Measurements from ENCODE around the gene TNNT3. TPM values are rescaled to one million over a fixed set of nuclear protein-coding genes. Genes with fewer than 3 reads are reported as not detected.
A peak's percentile ranks its signal among the peaks of the same experiment; 100 is the strongest.

TNNT3 gene
- total and polyA plus RNA-seq, 4 experiments from 2014 or later = 9.3 to 10.5 TPM; not detected in 2

GRCh38 chr11:1913271-1914060, 6.0 kb upstream of the TNNT3 start:
- peaks cover 0 to 2% (median 0%) of the 10 kb centered on the region in 8 donors for H3K9me3 Mint-ChIP-seq
- H3K27me3 ChIP-seq (ENCODE audit: insufficient read depth, low read length) = no peaks in the 10 kb centered on the region
- H3K4me3 Mint-ChIP-seq = no peak overlapping the region
- H3K36me3 Mint-ChIP-seq = no peaks in the 10 kb centered on the region
- H3K36me3 ChIP-seq (ENCODE audit: insufficient read depth, low read length) = no peaks in the 10 kb centered on the region
- no peak for DNase-seq
- no peaks in the 10 kb centered on the region for H3K9me3 ChIP-seq (ENCODE audit: control insufficient read depth in 1 of 2, low read length in 2 of 2)
- peak overlapping the region in 2 of 7 donors; percentile 6 to 38 for H3K27ac Mint-ChIP-seq
- H3K4me3 ChIP-seq (ENCODE audit: low read length in 2 of 2) = no peak overlapping the region
- intact Hi-C loops (cut with micrococcal nuclease) = no loop called here
- ChIA-PET POLR2A (ENCODE audit: partially characterized antibody) (interaction anchor here (0.7 kb wide), 1 partner anchor 22 kb away, joined by 4 read pairs; no protein-coding TSS in a partner anchor), CTCF (ENCODE audit: partially characterized antibody) (no interaction called here)
- peaks cover 8 to 13% of the 10 kb centered on the region in 2 donors for H3K27me3 Mint-ChIP-seq
- peaks cover 6 to 12% (median 7%) of the 10 kb centered on the region in 4 donors for H3K4me1 Mint-ChIP-seq
- H3K27ac ChIP-seq (ENCODE audit: low read depth, low read length) = no peak overlapping the region
- H3K4me1 ChIP-seq (ENCODE audit: insufficient read depth, low read length) = no peaks in the 10 kb centered on the region

GRCh38 chr11:1915795-1916131, 3.7 kb upstream of the TNNT3 start:
- Histone ChIP-seq H3K4me3 (ENCODE audit: low read length in 2 of 2) (no peak overlapping the region), H3K9me3 (ENCODE audit: control insufficient read depth in 1 of 2, low read length in 2 of 2) (no peaks in the 10 kb centered on the region), H3K36me3 (ENCODE audit: insufficient read depth, low read length) (no peaks in the 10 kb centered on the region), H3K27me3 (ENCODE audit: insufficient read depth, low read length) (no peaks in the 10 kb centered on the region), H3K27ac (ENCODE audit: low read depth, low read length) (no peak overlapping the region), H3K4me1 (ENCODE audit: insufficient read depth, low read length) (no peaks in the 10 kb centered on the region)
- Mint-ChIP-seq H3K4me3 (no peak overlapping the region), H3K27ac (peak overlapping the region in 3 of 7 donors; percentile 36 to 84 (median 49)), H3K4me1 (peaks cover 6 to 12% (median 8%) of the 10 kb centered on the region in 4 donors), H3K36me3 (no peaks in the 10 kb centered on the region), H3K27me3 (peaks cover 8 to 9% of the 10 kb centered on the region in 2 donors), H3K9me3 (peaks cover 0 to 2% (median 0%) of the 10 kb centered on the region in 8 donors)
- DNase-seq = no peak
- intact Hi-C loops (cut with micrococcal nuclease) = loop anchor here (1.0 to 5.0 kb wide), 3 partner anchors 24 to 63 kb away; partner anchors contain the start of gene LSP1
- CTCF ChIA-PET (ENCODE audit: partially characterized antibody) = no interaction called here
- POLR2A ChIA-PET (ENCODE audit: partially characterized antibody) = interaction anchor here (2.6 to 2.8 kb wide), 2 partner anchors 26 to 63 kb away, joined by 17 to 63 read pairs; partner anchors contain the start of genes LSP1 and PRR33

GRCh38 chr11:1916132-1916985, 3.1 kb upstream of the TNNT3 start:
- Histone ChIP-seq H3K9me3 (ENCODE audit: control insufficient read depth in 1 of 2, low read length in 2 of 2) (no peaks in the 10 kb centered on the region), H3K36me3 (ENCODE audit: insufficient read depth, low read length) (no peaks in the 10 kb centered on the region), H3K4me1 (ENCODE audit: insufficient read depth, low read length) (no peaks in the 10 kb centered on the region), H3K4me3 (ENCODE audit: low read length in 2 of 2) (no peak overlapping the region), H3K27ac (ENCODE audit: low read depth, low read length) (no peak overlapping the region), H3K27me3 (ENCODE audit: insufficient read depth, low read length) (no peaks in the 10 kb centered on the region)
- peaks cover 6 to 12% (median 8%) of the 10 kb centered on the region in 4 donors for H3K4me1 Mint-ChIP-seq
- ChIA-PET CTCF (ENCODE audit: partially characterized antibody) (interaction anchor here (0.7 to 2.1 kb wide), 3 partner anchors 25 to 222 kb away, joined by 3 to 7 read pairs (median 5); partner anchors contain the start of gene PRR33), POLR2A (ENCODE audit: partially characterized antibody) (interaction anchor here (0.7 to 2.8 kb wide), 11 partner anchors 14 to 76 kb away, joined by 3 to 63 read pairs (median 4); partner anchors contain the start of genes LSP1 and PRR33)
- no peak overlapping the region for H3K4me3 Mint-ChIP-seq
- H3K9me3 Mint-ChIP-seq = peaks cover 0 to 2% (median 0%) of the 10 kb centered on the region in 8 donors
- no peak for DNase-seq
- H3K27me3 Mint-ChIP-seq = peaks cover 8% of the 10 kb centered on the region in 2 donors
- H3K36me3 Mint-ChIP-seq = no peaks in the 10 kb centered on the region
- H3K27ac Mint-ChIP-seq = peak overlapping the region in 4 of 7 donors; percentile 36 to 86 (median 63)
- intact Hi-C loops (cut with micrococcal nuclease) = loop anchor here (5.0 kb wide), 2 partner anchors 34 to 64 kb away; partner anchors contain the start of gene LSP1

- Mint-ChIP-seq H3K27ac (peak overlapping the region in 2 of 7 donors; percentile 77 to 86), H3K4me3 (no peak overlapping the region), H3K36me3 (no peaks in the 10 kb centered on the region), H3K4me1 (peaks cover 6 to 12% (median 8%) of the 10 kb centered on the region in 4 donors), H3K9me3 (peaks cover 0 to 2% (median 0%) of the 10 kb centered on the region in 8 donors), H3K27me3 (peaks cover 8 to 10% of the 10 kb centered on the region in 2 donors)
- Histone ChIP-seq H3K27ac (ENCODE audit: low read depth, low read length) (no peak overlapping the region), H3K36me3 (ENCODE audit: insufficient read depth, low read length) (no peaks in the 10 kb centered on the region), H3K4me1 (ENCODE audit: insufficient read depth, low read length) (no peaks in the 10 kb centered on the region), H3K27me3 (ENCODE audit: insufficient read depth, low read length) (no peaks in the 10 kb centered on the region), H3K9me3 (ENCODE audit: control insufficient read depth in 1 of 2, low read length in 2 of 2) (no peaks in the 10 kb centered on the region), H3K4me3 (ENCODE audit: low read length in 2 of 2) (no peak overlapping the region)
- intact Hi-C loops (cut with micrococcal nuclease) = loop anchor here (5.0 kb wide), 2 partner anchors 35 to 65 kb away; partner anchors contain the start of gene LSP1
- ChIA-PET POLR2A (ENCODE audit: partially characterized antibody) (interaction anchor here (0.7 to 2.8 kb wide), 13 partner anchors 13 to 76 kb away, joined by 3 to 63 read pairs (median 4); partner anchors contain the start of genes LSP1 and PRR33), CTCF (ENCODE audit: partially characterized antibody) (interaction anchor here (0.7 to 2.1 kb wide), 3 partner anchors 25 to 223 kb away, joined by 3 to 7 read pairs (median 5); partner anchors contain the start of gene PRR33)
- DNase-seq = no peak
These were observed 2.4 kb upstream of the TNNT3 start for GRCh38 chr11:1916986-1917522.

GRCh38 chr11:1917523-1918435, 1.7 kb upstream of the TNNT3 start:
- CTCF ChIA-PET (ENCODE audit: partially characterized antibody) = interaction anchor here (1.5 to 2.1 kb wide), 2 partner anchors 26 to 224 kb away, joined by 5 to 7 read pairs; partner anchors contain the start of gene PRR33
- no peak overlapping the region for H3K4me3 Mint-ChIP-seq
- Histone ChIP-seq H3K4me1 (ENCODE audit: insufficient read depth, low read length) (no peaks in the 10 kb centered on the region), H3K9me3 (ENCODE audit: control insufficient read depth in 1 of 2, low read length in 2 of 2) (no peaks in the 10 kb centered on the region), H3K4me3 (ENCODE audit: low read length in 2 of 2) (no peak overlapping the region), H3K36me3 (ENCODE audit: insufficient read depth, low read length) (no peaks in the 10 kb centered on the region), H3K27me3 (ENCODE audit: insufficient read depth, low read length) (no peaks in the 10 kb centered on the region), H3K27ac (ENCODE audit: low read depth, low read length) (no peak overlapping the region)
- H3K27me3 Mint-ChIP-seq = peaks cover 7 to 8% of the 10 kb centered on the region in 2 donors
- intact Hi-C loops (cut with micrococcal nuclease) = loop anchor here (1.0 to 5.0 kb wide), 3 partner anchors 35 to 80 kb away; partner anchors contain the start of gene LSP1
- peak overlapping the region in 1 of 7 donors; percentile 18 for H3K27ac Mint-ChIP-seq
- POLR2A ChIA-PET (ENCODE audit: partially characterized antibody) = interaction anchor here (0.6 to 2.8 kb wide), 14 partner anchors 12 to 77 kb away, joined by 3 to 63 read pairs (median 4); partner anchors contain the start of genes LSP1 and PRR33
- H3K36me3 Mint-ChIP-seq = no peaks in the 10 kb centered on the region
- DNase-seq = peak in 1 of 5 donors; percentile 11
- peaks cover 6 to 12% (median 8%) of the 10 kb centered on the region in 4 donors for H3K4me1 Mint-ChIP-seq
- H3K9me3 Mint-ChIP-seq = peaks cover 0 to 2% (median 0%) of the 10 kb centered on the region in 8 donors
